GM21717 (cell line): Measurements from ENCODE around the gene TSPAN18.

Source experiments
- ATAC-seq: cut with Tn5 transposase; IDR thresholded peaks from one replicate; pipeline ENCODE4 v1.9.1; 2021; ENCODE audit warnings: mild to moderate bottlenecking, moderate library complexity; ENCODE audit not compliant: unreplicated experiment

TSPAN18 gene

GRCh38 chr11:44969651-44970252, 243.0 kb downstream of the TSPAN18 start:
- ATAC-seq: no peak

- ATAC-seq: no peak
Measured at GRCh38 chr11:44970293-44970692, 243.5 kb downstream of the TSPAN18 start.

GRCh38 chr11:44971185-44971584, 244.4 kb downstream of the TSPAN18 start:
- no peak for ATAC-seq

GRCh38 chr11:44972746-44973435, 246.1 kb downstream of the TSPAN18 start:
- ATAC-seq: no peak

- no peak for ATAC-seq
Measured at GRCh38 chr11:44973632-44974401, 247.1 kb downstream of the TSPAN18 start.

- ATAC-seq: no peak
Measured at GRCh38 chr11:44974402-44975000, 247.7 kb downstream of the TSPAN18 start.

- ATAC-seq: no peak
Measured at GRCh38 chr11:44976576-44976975, 249.8 kb downstream of the TSPAN18 start.

GRCh38 chr11:44977493-44977984, 250.8 kb downstream of the TSPAN18 start:
- no peak for ATAC-seq

GRCh38 chr11:44978274-44978960, 251.7 kb downstream of the TSPAN18 start:
- no peak for ATAC-seq

- no peak for ATAC-seq
Measured at GRCh38 chr11:44978961-44979331, 252.2 kb downstream of the TSPAN18 start.

- no peak for ATAC-seq
Measured at GRCh38 chr11:44979543-44980399, 253.0 kb downstream of the TSPAN18 start.

- ATAC-seq: no peak
Measured at GRCh38 chr11:44980533-44981427, 254.0 kb downstream of the TSPAN18 start.
